ENCODE results near the gene SRPRB. TPM values are rescaled to one million over a fixed set of nuclear protein-coding genes. Genes with fewer than 3 reads are reported as not detected.
"Not testable (repeated sequence)": the region's sequence is repeated elsewhere in the genome, so short reads cannot be mapped to it uniquely, and the experiment has no call there.

SRPRB gene
- polyA plus RNA-seq, 1 of the 3 experiments (the other 2 are of a cell fraction) = 54.3 TPM

- Histone ChIP-seq H3K9ac (no peak overlapping the region), H3K27ac (ENCODE audit: low read depth in 2 of 2, low read length in 1 of 2) (no peak overlapping the region), H2AFZ (ENCODE audit: low read depth) (no peak overlapping the region), H3K79me2 (ENCODE audit: insufficient read depth) (no peaks in the 10 kb centered on the region), H3K4me1 (ENCODE audit: control insufficient read depth in 1 of 2, insufficient read depth in 2 of 2, low read depth in 1 of 2, low read length in 1 of 2) (no peaks in the 10 kb centered on the region), H3K36me3 (replicated peaks in 1 of 2; ENCODE audit: control insufficient read depth in 1 of 2, insufficient read depth in 2 of 2, low read length in 1 of 2) (no peaks in the 10 kb centered on the region), H3K4me2 (no peak overlapping the region), H3K4me3 (ENCODE audit: low read depth in 2 of 2, low read length in 1 of 2) (no peak overlapping the region), H4K20me1 (ENCODE audit: insufficient read depth) (no peaks in the 10 kb centered on the region), H3K9me3 (no peaks in the 10 kb centered on the region), H3F3A (replicated peaks; ENCODE audit: insufficient read depth) (no peaks in the 10 kb centered on the region), H3K27me3 (ENCODE audit: insufficient read depth) (no peaks in the 10 kb centered on the region; the same call in 1 of the 2 replicates), H3K9me2 (no peaks in the 10 kb centered on the region)
- DNase-seq = no peak
- 35% methylated on average over 8 of the region's 8 CpGs for WGBS (ENCODE audit: low lambda C conversion rate)
- ChIA-PET CTCF (interaction anchor here (0.7 kb wide), 1 partner anchor 28 kb away, joined by 3 read pairs; no protein-coding TSS in a partner anchor), POLR2A (no interaction called here)
- no peak for TF ChIP-seq PBX3 (IDR thresholded peaks at IDR 0.05)
These were observed 27.6 kb upstream of the SRPRB start for GRCh38 chr3:133777807-133778568.

DNA sequence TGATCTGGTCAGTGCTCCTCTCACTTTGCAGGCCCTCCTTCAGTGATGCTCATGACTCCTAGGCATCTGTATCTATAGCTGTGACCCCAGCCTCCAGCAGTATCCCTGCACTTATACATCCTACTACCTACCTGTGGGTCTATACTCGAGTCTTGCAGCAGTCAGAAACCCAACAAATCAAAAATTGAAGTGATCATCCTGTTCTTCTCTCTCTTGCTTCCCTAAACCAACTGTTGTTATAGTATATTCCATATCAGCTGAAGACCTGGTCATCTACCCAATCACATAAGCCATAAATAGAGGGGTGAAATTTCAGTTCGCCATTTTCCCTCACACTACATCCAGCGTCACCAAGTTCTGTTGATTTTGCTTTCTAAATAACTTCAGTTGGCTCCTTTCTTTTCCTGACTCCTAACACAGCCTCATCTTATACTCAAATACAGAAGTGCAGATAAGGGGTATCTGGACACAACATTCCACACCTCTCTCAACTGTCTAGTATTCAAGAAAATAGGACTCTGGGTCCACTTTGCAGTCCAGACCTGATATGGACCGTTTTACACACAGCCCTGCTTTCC is 25.9 kb upstream of the SRPRB start:
- H3F3A ChIP-seq (replicated peaks; ENCODE audit: insufficient read depth) = no peaks in the 10 kb centered on the region
- no peak overlapping the region for H2AFZ ChIP-seq (ENCODE audit: low read depth)
- ChIA-PET POLR2A (no interaction called here), CTCF (no interaction called here)
- no peaks in the 10 kb centered on the region for H3K9me3 ChIP-seq
- TF ChIP-seq MXI1 (IDR thresholded peaks at IDR 0.05; ENCODE audit: low read depth, low read length) = no peak
- no peak for TF ChIP-seq FOSL2 (IDR thresholded peaks at IDR 0.05; ENCODE audit: borderline replicate concordance, low read depth)
- no peak for TF ChIP-seq FOXJ3 (CRISPR knock-in tag; IDR thresholded peaks at IDR 0.05)
- no peak for TF ChIP-seq RCOR1 (IDR thresholded peaks at IDR 0.05; ENCODE audit: low read length)
- no peak for TF ChIP-seq EP300 (IDR thresholded peaks at IDR 0.05; ENCODE audit: borderline replicate concordance in 1 of 2, low read depth in 1 of 2, low read length in 1 of 2)
- no peak for TF ChIP-seq FOXM1 (IDR thresholded peaks at IDR 0.05; ENCODE audit: low read depth)
- TF ChIP-seq MEF2A (IDR thresholded peaks at IDR 0.05; ENCODE audit: borderline replicate concordance, low read depth) = no peak
- no peak for TF ChIP-seq ELF1 (IDR thresholded peaks at IDR 0.05)
- no peaks in the 10 kb centered on the region for H3K79me2 ChIP-seq (ENCODE audit: insufficient read depth)
- no peak for DNase-seq
- H3K4me1 ChIP-seq (ENCODE audit: control insufficient read depth in 1 of 2, insufficient read depth in 2 of 2, low read depth in 1 of 2, low read length in 1 of 2) = no peaks in the 10 kb centered on the region
- no peak overlapping the region for H3K4me2 ChIP-seq
- no peaks in the 10 kb centered on the region for H4K20me1 ChIP-seq (ENCODE audit: insufficient read depth)
- no peak overlapping the region for H3K9ac ChIP-seq
- no peak overlapping the region for H3K4me3 ChIP-seq (ENCODE audit: low read depth in 2 of 2, low read length in 1 of 2)
- H3K27ac ChIP-seq (ENCODE audit: low read depth in 2 of 2, low read length in 1 of 2) = no peak overlapping the region
- no peaks in the 10 kb centered on the region for H3K36me3 ChIP-seq (replicated peaks in 1 of 2; ENCODE audit: control insufficient read depth in 1 of 2, insufficient read depth in 2 of 2, low read length in 1 of 2)
- 30% methylated on average over 4 of the region's 4 CpGs for WGBS (ENCODE audit: low lambda C conversion rate)
- no peaks in the 10 kb centered on the region; the same call in 1 of the 2 replicates for H3K27me3 ChIP-seq (ENCODE audit: insufficient read depth)
- H3K9me2 ChIP-seq = no peaks in the 10 kb centered on the region

DNA sequence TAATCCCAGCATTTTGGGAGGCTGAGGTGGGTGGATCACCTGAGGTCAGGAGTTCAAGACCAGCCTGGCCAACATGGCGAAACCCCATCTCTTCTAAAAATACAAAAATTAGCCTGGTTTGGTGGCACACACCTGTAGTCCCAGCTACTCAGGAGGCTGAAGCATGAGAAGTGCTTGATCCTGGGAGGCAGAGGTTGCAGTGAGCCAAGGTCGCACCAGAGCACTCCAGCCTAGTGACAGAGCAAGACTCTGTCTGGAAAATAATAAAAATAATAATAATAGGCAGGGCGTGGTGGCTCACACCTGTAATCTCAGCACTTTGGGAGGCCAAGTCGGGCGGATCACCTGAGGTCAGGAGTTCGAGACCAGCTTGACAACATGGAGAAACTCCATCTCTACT is 24.9 kb upstream of the SRPRB start:
- H3K9me3 ChIP-seq; H3F3A ChIP-seq (replicated peaks; ENCODE audit: insufficient read depth); H3K9me2 ChIP-seq; DNase-seq; H3K4me3 ChIP-seq (ENCODE audit: low read depth in 2 of 2, low read length in 1 of 2); POLR2A ChIA-PET; H3K27ac ChIP-seq (ENCODE audit: low read depth in 2 of 2, low read length in 1 of 2); H2AFZ ChIP-seq (ENCODE audit: low read depth); H3K27me3 ChIP-seq (ENCODE audit: insufficient read depth); H4K20me1 ChIP-seq (ENCODE audit: insufficient read depth); H3K36me3 ChIP-seq (replicated peaks in 1 of 2; ENCODE audit: control insufficient read depth in 1 of 2, insufficient read depth in 2 of 2, low read length in 1 of 2); H3K4me1 ChIP-seq (ENCODE audit: control insufficient read depth in 1 of 2, insufficient read depth in 2 of 2, low read depth in 1 of 2, low read length in 1 of 2); H3K79me2 ChIP-seq (ENCODE audit: insufficient read depth); H3K9ac ChIP-seq; H3K4me2 ChIP-seq; CTCF ChIA-PET: not testable (repeated sequence)
- 18% methylated on average over 6 of the region's 6 CpGs for WGBS (ENCODE audit: low lambda C conversion rate)

Data from SK-N-SH (cell line).